Fibroblast of the aortic adventitia (primary cell): ENCODE results near the gene PRF1. TPM values are rescaled to one million over a fixed set of nuclear protein-coding genes. Genes with fewer than 3 reads are reported as not detected.

Experiments
- DNase-seq: peaks from one replicate; pipeline ENCODE4 v3.0.0-alpha.2; 2010; ENCODE audit warnings: low read depth
- H3K4me3 ChIP-seq: 2 replicates; pipeline ENCODE4 v1.5.1; 2011; ENCODE audit warnings: low read depth, mild to moderate bottlenecking, control low read depth, low read length, moderate library complexity
- CTCF ChIP-seq: IDR thresholded peaks from 2 replicates; pipeline ENCODE4 v1.5.1; 2011; ENCODE audit warnings: mild to moderate bottlenecking, low read length, control low read depth, inconsistent platforms; ENCODE audit not compliant: insufficient read depth
- total RNA-seq: library from RNA; depleted of rRNA; stranded (reverse); fragments of >200 nt; gene quantifications from 2 replicates; pipeline ENCODE4 v1.2.3, GENCODE V29; 2012; ENCODE audit warnings: low replicate concordance

Gene PRF1
- total RNA-seq, 1 donor: not detected

GRCh38 chr10:70621503-70622078 lies 19.1 kb upstream of the PRF1 start:
- TF ChIP-seq CTCF: no peak
- peak; percentile 6 for DNase-seq
- H3K4me3 ChIP-seq: no peak overlapping the region

GRCh38 chr10:70620020-70620289 lies 17.4 kb upstream of the PRF1 start:
- no peak for TF ChIP-seq CTCF
- DNase-seq: no peak
- H3K4me3 ChIP-seq: no peak overlapping the region

GRCh38 chr10:70619271-70620019 lies 16.9 kb upstream of the PRF1 start:
- TF ChIP-seq CTCF: peak; percentile 36
- DNase-seq: peak; percentile 64
- no peak overlapping the region for H3K4me3 ChIP-seq

- H3K4me3 ChIP-seq: no peak overlapping the region
- no peak for TF ChIP-seq CTCF
- DNase-seq: no peak
Observed at GRCh38 chr10:70618663-70619062, 16.1 kb upstream of the PRF1 start.

- no peak for TF ChIP-seq CTCF
- H3K4me3 ChIP-seq: no peak overlapping the region
- peak; percentile 90 for DNase-seq
Observed at GRCh38 chr10:70617798-70618568, 15.4 kb upstream of the PRF1 start.

DNA sequence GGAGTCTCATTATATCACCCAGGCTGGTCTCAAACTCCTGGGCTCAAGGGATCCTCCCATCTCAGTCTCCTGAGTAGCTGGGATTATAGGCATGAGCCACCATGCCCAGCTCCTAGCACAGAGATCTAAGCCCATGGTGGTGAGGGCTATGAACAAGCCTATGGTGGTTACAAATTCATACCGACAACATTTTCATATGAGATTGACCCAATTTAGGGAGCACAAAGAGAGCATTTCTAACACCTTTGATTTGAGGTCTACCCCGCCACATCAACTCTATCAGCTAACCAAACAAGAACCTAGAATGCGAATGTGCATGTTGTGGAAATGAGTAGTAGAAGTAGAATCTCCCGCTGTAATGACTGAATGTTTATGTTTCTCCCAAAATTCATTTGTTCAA lies 14.2 kb upstream of the PRF1 start:
- no peak for DNase-seq
- no peak overlapping the region for H3K4me3 ChIP-seq
- TF ChIP-seq CTCF: no peak
